Measurements from ENCODE around the gene FHIT.

Gene FHIT

GRCh38 chr3:60336061-60336460 lies 915.2 kb downstream of the FHIT start:
- TF ChIP-seq CTCF (IDR thresholded peaks at IDR 0.05; ENCODE audit: low read depth, low read length, poor library complexity, severe bottlenecking), result no peak
- TF ChIP-seq EZH2phosphoT487 (IDR thresholded peaks at IDR 0.05; ENCODE audit: borderline replicate concordance, low read length), result no peak
- no peak overlapping the region for H3K4me3 ChIP-seq (ENCODE audit: low read length)
- H3F3A ChIP-seq (ENCODE audit: control insufficient read depth, insufficient read depth), result no peaks in the 10 kb centered on the region
- H3K4me2 ChIP-seq (ENCODE audit: low read length), result no peak overlapping the region
- H3K4me1 ChIP-seq (ENCODE audit: control insufficient read depth, low read length), result no peaks in the 10 kb centered on the region; the same call in 1 of the 2 replicates
- no peaks in the 10 kb centered on the region for H3K27me3 ChIP-seq (ENCODE audit: control insufficient read depth, low read length)
- H3K27ac ChIP-seq (ENCODE audit: low read depth, low read length), result no peak overlapping the region
- no peaks in the 10 kb centered on the region for H3K79me2 ChIP-seq (ENCODE audit: control insufficient read depth, low read length)
- H3K9me3 ChIP-seq (ENCODE audit: control insufficient read depth, insufficient read depth, low read length), result no peaks in the 10 kb centered on the region
- no peaks in the 10 kb centered on the region for H3K36me3 ChIP-seq (ENCODE audit: control insufficient read depth, low read length)
- no peaks in the 10 kb centered on the region for H3K9me2 ChIP-seq (replicated peaks; ENCODE audit: control insufficient read depth, low read length)
- no peaks in the 10 kb centered on the region for H4K20me1 ChIP-seq (ENCODE audit: control insufficient read depth, insufficient read depth, low read depth, low read length)

GRCh38 chr3:60333710-60334109 lies 917.5 kb downstream of the FHIT start:
- H3K9me2 ChIP-seq (replicated peaks; ENCODE audit: control insufficient read depth, low read length), result no peaks in the 10 kb centered on the region
- no peak overlapping the region for H3K4me2 ChIP-seq (ENCODE audit: low read length)
- H4K20me1 ChIP-seq (ENCODE audit: control insufficient read depth, insufficient read depth, low read depth, low read length), result no peaks in the 10 kb centered on the region
- no peaks in the 10 kb centered on the region; the same call in 1 of the 2 replicates for H3K4me1 ChIP-seq (ENCODE audit: control insufficient read depth, low read length)
- H3K4me3 ChIP-seq (ENCODE audit: low read length), result no peak overlapping the region
- TF ChIP-seq CTCF (IDR thresholded peaks at IDR 0.05; ENCODE audit: low read depth, low read length, poor library complexity, severe bottlenecking) (no peak), EZH2phosphoT487 (IDR thresholded peaks at IDR 0.05; ENCODE audit: borderline replicate concordance, low read length) (no peak)
- H3K27me3 ChIP-seq (ENCODE audit: control insufficient read depth, low read length), result no peaks in the 10 kb centered on the region
- H3F3A ChIP-seq (ENCODE audit: control insufficient read depth, insufficient read depth), result no peaks in the 10 kb centered on the region
- no peak overlapping the region for H3K27ac ChIP-seq (ENCODE audit: low read depth, low read length)
- H3K79me2 ChIP-seq (ENCODE audit: control insufficient read depth, low read length), result no peaks in the 10 kb centered on the region
- no peaks in the 10 kb centered on the region for H3K9me3 ChIP-seq (ENCODE audit: control insufficient read depth, insufficient read depth, low read length)
- H3K36me3 ChIP-seq (ENCODE audit: control insufficient read depth, low read length), result no peaks in the 10 kb centered on the region

- Histone ChIP-seq H3K36me3 (ENCODE audit: control insufficient read depth, low read length) (no peaks in the 10 kb centered on the region), H3K4me2 (ENCODE audit: low read length) (no peak overlapping the region), H3K4me1 (ENCODE audit: control insufficient read depth, low read length) (no peaks in the 10 kb centered on the region; the same call in 1 of the 2 replicates), H3K4me3 (ENCODE audit: low read length) (no peak overlapping the region), H4K20me1 (ENCODE audit: control insufficient read depth, insufficient read depth, low read depth, low read length) (no peaks in the 10 kb centered on the region), H3K27me3 (ENCODE audit: control insufficient read depth, low read length) (no peaks in the 10 kb centered on the region), H3K9me2 (replicated peaks; ENCODE audit: control insufficient read depth, low read length) (no peaks in the 10 kb centered on the region), H3F3A (ENCODE audit: control insufficient read depth, insufficient read depth) (no peaks in the 10 kb centered on the region), H3K27ac (ENCODE audit: low read depth, low read length) (no peak overlapping the region), H3K9me3 (ENCODE audit: control insufficient read depth, insufficient read depth, low read length) (no peaks in the 10 kb centered on the region), H3K79me2 (ENCODE audit: control insufficient read depth, low read length) (no peaks in the 10 kb centered on the region)
- TF ChIP-seq EZH2phosphoT487 (IDR thresholded peaks at IDR 0.05; ENCODE audit: borderline replicate concordance, low read length), result no peak
- no peak for TF ChIP-seq CTCF (IDR thresholded peaks at IDR 0.05; ENCODE audit: low read depth, low read length, poor library complexity, severe bottlenecking)
Observed at GRCh38 chr3:60330107-60330506, 921.1 kb downstream of the FHIT start.
